ENCODE results near the gene ABCB10.
"Not testable (repeated sequence)": the region's sequence is repeated elsewhere in the genome, so short reads cannot be mapped to it uniquely, and the experiment has no call there.

ABCB10 gene

DNA sequence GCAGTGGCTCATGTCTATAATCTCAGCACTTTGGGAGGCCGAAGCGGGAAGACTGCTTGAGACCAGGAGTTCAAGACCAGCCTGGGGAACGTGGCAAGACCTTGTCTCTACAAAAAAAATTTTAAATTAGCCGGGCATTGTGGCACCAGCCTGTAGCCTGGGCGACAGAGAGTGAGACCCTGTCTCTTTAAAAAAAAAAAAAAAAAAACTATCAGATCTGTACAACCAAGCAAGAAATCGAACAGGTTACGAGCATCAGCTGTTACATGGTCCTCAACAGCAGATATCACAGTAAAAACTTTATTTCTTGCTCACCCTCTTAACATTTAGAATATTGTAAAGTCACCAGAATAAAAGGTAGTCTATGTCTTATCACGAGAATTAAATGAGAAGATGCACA is 51.9 kb downstream of the ABCB10 start:
- no peak for DNase-seq (ENCODE audit: low read depth, low spot score)
- H3K4me3 ChIP-seq (ENCODE audit: low read length) = no peak overlapping the region; the same call in 1 of the 2 replicates

DNA sequence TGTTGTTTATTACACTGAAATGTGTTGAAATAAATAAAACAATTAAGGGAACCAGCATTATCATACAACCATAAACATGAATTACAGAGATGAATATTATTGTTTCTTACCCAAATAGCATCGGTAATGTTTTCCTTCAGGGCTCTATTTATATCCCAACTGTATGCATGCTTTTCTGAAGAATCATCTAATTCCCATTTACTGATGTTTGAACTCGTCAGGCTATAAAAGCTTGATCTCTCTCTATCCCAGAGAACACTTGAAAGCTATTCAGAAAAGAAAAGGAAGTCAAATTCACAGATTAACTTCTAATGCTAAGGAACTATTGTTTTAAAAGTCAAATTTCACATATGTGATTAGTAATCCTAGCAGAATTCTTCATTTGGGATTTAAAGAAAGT is 62.7 kb downstream of the ABCB10 start:
- DNase-seq (ENCODE audit: low read depth, low spot score) = no peak

DNA sequence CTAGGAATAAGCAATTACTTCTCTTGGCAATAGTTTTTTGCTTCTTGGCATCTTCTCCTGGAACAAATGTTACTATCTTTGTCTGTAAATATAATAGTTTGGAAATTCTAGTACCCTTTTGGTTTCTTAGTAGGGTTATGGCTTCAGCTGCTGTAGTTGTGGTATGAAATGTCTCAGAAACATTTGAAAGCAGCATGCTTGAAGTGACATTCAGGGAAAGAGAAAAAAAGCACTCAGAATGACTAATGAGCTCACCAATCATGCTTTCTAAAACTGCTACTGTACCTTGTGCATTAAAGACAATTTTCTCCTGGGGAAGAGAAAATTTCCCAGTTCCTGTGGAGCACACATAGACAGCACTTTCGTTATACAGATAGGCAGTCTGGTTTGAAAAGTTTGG is 71.3 kb downstream of the ABCB10 start:
- no peak overlapping the region for H3K4me3 ChIP-seq (ENCODE audit: low read length)
- no peak for DNase-seq (ENCODE audit: low read depth, low spot score)

More for the DNA sequence above, 62.7 kb downstream of the ABCB10 start:
- no peak overlapping the region for H3K4me3 ChIP-seq (ENCODE audit: low read length)

DNA sequence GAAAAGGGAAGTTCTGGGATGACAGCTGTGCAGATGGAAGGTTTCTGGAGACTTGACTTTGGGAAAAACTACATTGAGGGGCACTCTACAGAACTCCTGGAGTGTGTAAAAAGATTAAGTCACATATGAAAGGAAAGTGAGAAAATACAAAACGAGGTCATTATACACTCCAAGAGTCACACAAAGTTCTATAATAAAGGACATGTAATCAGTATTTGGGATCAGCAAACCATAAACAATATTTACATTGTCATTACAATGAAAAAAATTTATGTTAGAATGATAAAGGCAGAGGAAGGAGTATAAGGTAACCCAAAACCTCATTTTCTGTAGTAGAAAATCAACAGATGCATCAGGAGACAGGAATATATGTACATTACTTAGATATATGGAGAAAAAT is 73.2 kb downstream of the ABCB10 start:
- no peak overlapping the region for H3K4me3 ChIP-seq (ENCODE audit: low read length)
- no peak for DNase-seq (ENCODE audit: low read depth, low spot score)

DNA sequence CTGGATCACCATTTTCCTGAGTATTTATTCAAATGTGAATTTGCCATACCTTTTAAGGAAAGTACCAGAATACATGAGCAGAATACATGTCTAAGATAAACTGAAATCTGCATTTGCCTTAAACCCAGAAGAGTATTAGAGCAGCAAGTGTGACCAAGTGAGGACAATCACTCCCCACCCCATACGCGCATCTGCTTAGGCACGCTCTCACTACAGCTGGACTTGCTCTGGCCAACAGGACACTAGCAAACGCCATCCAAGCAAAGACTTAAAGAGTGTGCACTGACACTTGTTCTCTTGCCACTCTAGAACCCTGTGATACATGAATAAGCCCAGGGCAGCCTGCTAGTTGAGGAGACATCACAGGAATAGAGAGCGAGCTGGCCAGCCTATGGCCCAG is 76.0 kb downstream of the ABCB10 start:
- no peak for DNase-seq (ENCODE audit: low read depth, low spot score)
- H3K4me3 ChIP-seq (ENCODE audit: low read length) = no peak overlapping the region

DNA sequence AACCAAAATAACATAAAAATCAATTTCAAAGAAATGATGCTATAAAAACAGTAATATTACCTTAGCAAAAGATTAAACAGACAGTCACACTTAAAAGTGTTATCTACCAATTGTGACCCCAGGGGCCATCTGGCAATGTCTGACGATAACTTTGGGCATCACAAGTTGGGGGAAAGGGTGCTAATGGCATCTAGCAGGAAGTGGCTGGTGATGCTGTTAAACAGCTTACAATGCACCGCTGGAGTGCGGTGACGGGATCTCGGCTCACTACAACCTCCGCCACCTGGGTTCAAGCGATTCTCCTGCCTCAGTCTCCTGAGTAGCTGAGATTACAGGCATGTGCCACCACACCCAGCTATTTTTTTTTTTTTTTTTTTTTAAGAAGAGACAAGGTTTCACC is 78.0 kb downstream of the ABCB10 start:
- DNase-seq (ENCODE audit: low read depth, low spot score) = peak; percentile 84
- no peak overlapping the region for H3K4me3 ChIP-seq (ENCODE audit: low read length)

DNA sequence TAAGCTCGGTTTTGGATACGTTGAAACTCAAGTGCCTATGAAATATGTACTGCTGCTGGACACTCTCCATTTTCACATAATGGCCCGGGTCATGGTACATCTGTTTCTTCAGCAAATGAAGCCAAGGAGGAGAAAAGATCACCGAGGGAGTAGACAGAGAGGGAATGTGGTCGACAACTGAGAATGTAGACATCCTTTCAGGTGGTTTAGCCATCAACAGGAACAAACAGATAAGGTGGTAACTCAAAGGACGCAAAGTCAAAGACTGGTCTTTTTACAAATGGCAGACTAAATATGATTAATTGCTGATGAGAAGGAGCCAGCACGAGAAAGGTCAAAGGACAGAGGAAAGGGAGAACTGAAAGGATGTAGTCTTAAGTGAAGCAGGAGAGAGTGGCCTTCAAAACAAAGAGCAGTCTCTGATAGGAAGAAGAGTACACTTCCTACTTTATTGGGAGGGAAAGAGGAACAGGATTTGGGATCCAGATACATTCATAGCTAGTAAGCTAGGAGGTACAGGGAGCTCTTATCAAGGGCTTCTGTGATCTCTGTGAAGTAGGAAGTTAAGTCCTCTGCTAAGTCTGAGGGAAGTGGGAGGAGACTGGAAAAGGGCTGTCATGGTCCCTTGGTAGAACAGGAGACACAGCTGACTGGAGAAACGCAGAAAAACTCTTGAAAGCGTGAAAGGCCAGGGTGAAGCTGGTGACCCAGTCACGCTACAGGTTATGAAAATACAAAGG is 78.7 kb downstream of the ABCB10 start:
- DNase-seq (ENCODE audit: low read depth, low spot score) = peak; percentile 51
- no peak overlapping the region for H3K4me3 ChIP-seq (ENCODE audit: low read length)

DNA sequence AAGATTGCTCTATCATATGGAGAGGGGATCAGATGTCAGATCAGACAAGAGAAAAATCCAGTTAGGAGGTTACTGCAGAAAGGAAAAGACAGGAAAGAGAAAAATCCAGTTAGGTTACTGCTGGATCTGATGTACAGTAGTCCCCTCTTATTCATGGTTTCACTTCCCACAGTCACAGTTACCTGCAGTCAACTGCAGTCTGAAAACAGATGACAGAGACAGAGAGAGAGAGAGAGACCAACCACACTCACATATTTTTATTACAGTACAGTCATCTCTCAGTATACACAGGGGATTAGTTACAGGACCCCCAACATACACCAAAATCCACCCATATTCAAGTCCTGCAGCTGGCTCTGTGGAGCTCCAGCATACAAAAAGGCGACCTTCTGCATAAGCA is 79.7 kb downstream of the ABCB10 start:
- DNase-seq (ENCODE audit: low read depth, low spot score) = peak; percentile 12
- H3K4me3 ChIP-seq (ENCODE audit: low read length) = no peak overlapping the region

DNA sequence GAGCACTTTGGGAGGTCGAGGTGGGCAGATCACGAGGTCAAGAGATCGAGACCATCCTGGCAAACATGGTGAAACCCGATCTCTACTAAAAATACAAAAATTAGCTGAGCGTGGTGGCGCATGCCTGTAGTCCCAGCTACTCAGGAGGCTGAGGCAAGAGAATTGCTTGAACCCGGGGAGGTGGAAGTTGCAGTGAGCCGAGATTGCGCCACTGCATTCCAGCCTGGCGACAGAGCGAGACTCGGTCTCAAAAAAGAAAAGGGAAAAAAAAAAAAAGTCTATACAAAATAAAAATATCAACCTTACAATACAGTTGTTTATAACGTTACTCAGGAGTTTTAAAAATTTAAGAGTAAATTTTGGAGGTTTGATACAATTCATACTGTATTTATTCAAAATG is 82.6 kb downstream of the ABCB10 start:
- not testable (repeated sequence) for DNase-seq (ENCODE audit: low read depth, low spot score); H3K4me3 ChIP-seq (ENCODE audit: low read length)

DNA sequence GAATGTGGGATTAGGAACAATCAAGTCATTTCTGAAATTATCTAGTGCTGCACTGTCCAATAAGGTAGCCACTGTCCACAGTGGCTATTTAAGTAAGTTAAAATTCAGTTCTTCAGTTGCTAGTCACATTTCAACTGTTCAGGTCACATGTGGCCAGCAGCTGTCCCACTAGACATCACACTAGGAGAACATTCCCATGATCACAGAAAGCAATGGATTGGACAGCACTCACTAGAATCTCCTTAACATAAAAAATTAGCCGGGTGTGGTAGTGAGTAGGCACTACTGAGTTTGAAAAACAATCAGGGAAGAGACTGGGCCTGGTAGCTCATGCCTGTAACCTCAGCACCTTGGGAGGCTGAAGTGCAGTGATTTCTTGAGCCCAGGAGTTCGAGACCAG is 84.0 kb downstream of the ABCB10 start:
- H3K4me3 ChIP-seq (ENCODE audit: low read length) = no peak overlapping the region
- DNase-seq (ENCODE audit: low read depth, low spot score) = no peak

DNA sequence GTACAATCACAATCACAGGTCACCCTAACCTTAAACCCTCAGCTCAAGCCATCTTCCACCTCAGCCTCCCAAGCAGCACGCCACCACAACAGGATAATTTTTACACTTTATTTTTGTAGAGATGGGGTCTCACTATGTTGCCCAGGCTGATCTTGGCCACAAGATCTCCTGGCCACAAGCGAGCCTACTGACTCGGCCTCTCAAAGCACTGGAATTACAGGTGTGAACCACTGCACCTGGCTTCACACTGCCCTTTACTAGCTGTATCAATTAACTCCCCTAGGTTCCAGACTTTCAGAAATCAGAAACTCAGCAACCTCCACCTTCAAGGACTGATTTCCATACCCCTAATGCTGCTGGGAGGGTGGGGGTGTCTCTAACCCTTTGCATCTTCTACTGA is 87.3 kb downstream of the ABCB10 start:
- no peak overlapping the region for H3K4me3 ChIP-seq (ENCODE audit: low read length)

DNA sequence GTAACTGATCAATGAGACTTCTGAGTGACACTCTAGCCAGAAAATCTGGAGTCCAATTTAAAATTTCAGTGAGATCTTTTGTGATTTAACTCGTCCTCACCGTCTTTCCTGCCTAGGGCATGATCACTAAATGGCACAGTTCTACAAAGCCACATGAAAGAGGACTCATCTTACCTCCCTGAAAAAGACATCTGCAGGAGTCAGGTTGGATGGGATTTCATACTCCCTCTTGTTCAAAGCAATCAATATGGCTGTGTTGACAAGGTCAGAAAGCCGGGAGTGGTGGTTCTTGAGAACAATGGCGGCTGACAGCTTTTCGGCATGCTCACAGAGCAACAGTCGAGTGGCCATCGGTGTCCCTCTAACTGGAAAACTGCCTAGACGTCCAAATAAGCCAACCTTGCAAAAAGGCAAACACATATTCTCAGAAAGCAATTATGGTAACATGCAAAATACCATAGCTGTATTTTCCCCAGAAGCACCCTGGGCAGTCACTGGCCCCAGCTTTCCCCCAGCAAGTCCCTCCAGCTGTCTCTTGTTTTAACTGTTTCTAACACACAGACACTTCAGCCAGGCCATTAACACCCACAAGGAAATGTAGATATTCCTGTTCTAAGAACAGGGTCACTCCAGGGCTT is 88.0 kb downstream of the ABCB10 start:
- H3K4me3 ChIP-seq (ENCODE audit: low read length) = no peak overlapping the region
- peak; percentile 47 for DNase-seq (ENCODE audit: low read depth, low spot score)

More for the DNA sequence above, 87.3 kb downstream of the ABCB10 start:
- DNase-seq (ENCODE audit: low read depth, low spot score) = no peak

DNA sequence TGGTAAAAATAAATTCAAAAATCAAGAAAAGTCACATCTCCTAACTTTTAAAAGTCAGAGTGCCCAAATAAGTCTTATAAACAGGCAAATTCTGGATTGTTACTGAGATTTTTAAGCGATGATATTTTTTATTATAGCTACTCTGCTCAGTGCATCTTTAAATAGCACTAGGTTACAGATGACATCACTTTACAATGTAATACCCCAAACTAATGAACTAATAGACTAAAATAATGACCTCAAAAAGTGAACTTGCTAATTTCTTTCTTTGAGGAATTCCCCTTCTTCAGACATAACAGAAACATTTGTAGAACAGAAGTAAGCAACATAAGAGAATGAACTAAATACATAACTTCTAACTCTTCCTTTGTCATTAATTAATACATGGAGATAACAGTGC is 91.6 kb downstream of the ABCB10 start:
- no peak for DNase-seq (ENCODE audit: low read depth, low spot score)
- H3K4me3 ChIP-seq (ENCODE audit: low read length) = no peak overlapping the region

Data from Jurkat, Clone E6-1 (cell line).